ENCODE results near the gene B3GNT3.

GRCh38 chr19:17794731-17795494, at the start of gene B3GNT3:
- TF ChIP-seq, protein P1, sequence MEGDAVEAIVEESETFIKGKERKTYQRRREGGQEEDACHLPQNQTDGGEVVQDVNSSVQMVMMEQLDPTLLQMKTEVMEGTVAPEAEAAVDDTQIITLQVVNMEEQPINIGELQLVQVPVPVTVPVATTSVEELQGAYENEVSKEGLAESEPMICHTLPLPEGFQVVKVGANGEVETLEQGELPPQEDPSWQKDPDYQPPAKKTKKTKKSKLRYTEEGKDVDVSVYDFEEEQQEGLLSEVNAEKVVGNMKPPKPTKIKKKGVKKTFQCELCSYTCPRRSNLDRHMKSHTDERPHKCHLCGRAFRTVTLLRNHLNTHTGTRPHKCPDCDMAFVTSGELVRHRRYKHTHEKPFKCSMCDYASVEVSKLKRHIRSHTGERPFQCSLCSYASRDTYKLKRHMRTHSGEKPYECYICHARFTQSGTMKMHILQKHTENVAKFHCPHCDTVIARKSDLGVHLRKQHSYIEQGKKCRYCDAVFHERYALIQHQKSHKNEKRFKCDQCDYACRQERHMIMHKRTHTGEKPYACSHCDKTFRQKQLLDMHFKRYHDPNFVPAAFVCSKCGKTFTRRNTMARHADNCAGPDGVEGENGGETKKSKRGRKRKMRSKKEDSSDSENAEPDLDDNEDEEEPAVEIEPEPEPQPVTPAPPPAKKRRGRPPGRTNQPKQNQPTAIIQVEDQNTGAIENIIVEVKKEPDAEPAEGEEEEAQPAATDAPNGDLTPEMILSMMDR (IDR thresholded peaks at IDR 0.05) = no peak
- no peak for TF ChIP-seq POLR2A (IDR thresholded peaks at IDR 0.05)
